IPS DF 4.7 (cell line): Measurements from ENCODE around the gene ATE1.
"Not testable (repeated sequence)": the region's sequence is repeated elsewhere in the genome, so short reads cannot be mapped to it uniquely, and the experiment has no call there.

Experiments
- DNase-seq: peaks from one replicate; pipeline ENCODE4 v3.0.0-alpha.2; 2013; ENCODE audit warnings: low spot score; ENCODE audit errors: extremely low read depth

Gene ATE1

DNA sequence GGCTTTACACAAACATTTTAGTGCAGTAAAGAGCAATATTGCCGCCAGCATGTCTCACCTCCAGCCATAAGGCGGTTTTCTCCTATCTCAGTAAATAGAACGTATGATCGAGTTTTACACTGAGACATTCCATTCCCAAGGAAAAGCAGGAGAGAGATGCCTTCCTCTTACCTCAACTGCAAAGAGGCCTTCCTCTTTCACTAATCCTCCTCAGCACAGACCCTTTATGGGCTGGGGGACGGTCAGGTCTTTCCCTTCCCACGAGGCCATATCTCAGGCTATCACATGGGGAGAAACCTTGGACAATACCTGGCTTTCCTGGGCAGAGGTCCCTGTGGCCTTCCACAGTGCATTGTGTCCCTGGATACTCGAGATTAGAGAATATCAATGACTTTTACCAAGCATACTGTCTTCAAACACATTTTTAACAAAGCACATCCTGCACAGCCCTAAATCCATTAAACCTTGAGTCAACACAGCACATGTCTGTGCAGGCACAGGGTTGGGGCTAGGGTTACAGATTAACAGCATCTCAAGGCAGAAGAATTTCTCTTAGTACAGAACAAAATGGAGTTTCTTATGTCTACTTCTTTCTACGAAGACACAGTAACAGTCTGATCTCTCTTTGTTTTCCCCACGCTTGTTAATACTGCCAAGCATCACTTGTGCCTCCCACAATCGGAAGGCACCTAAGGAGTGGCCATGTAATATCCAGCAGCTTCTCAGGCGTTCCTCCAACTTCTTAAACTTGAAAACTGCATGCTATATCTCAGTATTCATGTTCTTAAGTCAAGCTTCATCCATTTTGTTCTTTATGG, 2.6 kb upstream of the ATE1 start:
- not testable (repeated sequence) for DNase-seq

DNA sequence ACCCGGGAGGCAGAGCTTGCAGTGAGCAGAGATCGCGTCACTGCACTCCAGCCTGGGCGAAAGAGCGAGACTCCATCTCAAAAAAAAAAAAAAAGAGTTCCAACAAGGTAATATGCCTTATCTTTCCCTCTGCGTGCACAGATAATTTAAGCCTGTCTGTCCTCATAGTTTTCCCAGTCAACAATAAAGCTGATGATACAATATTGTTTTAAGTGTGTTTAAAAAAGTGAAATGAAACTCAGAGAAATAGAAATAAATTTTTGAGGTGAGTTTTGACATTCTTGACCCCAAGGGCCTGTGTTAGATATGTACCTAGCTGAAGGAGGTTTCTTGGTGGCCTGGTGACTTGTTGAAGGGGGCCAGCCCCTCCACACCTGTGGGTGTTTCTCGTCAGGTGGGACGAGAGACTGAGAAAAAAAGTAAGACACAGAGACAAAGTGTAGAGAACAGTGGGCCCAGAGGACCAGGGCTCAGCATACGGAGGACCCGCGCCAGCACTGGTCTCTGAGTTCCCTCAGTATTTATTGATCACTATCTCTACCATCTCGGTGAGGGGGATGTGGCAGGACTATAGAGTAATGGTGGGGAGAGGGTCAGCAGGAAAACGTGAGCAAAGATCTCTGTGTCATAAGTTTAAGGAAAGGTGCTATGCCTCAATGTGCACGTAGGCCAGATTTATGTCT, 1.9 kb upstream of the ATE1 start:
- DNase-seq = not testable (repeated sequence)

DNA sequence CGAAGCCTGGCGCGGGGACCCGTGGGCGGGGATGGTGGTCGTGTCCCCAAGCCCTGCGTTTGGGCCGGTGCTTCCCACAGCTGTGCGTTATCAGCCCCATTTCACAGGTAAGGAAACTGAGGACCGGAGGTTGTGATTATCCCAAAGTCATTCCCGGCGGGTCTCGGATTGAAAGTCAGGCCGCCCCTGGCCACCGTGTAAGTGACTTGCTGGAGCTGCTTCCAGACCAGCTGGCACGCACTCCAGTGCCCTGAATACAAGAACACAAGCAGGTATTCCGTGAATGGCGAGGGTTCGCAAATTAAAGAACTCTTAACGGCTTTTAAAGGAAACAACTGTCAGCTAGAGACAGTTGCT, 675 bp upstream of the ATE1 start:
- DNase-seq = no peak

DNA sequence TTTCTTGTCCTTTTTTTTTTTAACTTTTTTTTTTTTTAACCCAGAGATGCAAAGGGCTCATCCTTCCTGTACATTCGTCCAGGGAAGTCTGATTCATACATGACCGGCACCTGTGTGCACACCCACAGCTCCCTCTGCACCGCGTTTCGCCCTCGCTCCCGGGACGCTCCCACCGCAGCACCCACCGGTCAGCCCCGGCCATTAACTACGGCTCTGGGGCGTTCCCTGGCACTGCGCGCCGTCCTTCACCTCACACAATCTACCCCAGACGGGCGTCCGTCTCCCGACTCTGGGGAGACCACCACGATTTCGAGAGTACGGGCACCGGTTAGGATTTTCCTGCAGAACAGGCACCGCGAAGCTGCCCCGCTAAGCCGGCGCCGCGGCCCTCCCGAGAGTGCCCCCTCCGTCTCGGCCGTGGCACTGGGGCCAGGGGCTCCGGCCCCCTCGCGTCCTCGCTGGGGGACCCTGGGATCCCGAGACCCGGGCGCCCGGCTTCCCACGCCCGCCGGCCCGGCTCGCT, 452 bp downstream of the ATE1 start:
- no peak for DNase-seq

DNA sequence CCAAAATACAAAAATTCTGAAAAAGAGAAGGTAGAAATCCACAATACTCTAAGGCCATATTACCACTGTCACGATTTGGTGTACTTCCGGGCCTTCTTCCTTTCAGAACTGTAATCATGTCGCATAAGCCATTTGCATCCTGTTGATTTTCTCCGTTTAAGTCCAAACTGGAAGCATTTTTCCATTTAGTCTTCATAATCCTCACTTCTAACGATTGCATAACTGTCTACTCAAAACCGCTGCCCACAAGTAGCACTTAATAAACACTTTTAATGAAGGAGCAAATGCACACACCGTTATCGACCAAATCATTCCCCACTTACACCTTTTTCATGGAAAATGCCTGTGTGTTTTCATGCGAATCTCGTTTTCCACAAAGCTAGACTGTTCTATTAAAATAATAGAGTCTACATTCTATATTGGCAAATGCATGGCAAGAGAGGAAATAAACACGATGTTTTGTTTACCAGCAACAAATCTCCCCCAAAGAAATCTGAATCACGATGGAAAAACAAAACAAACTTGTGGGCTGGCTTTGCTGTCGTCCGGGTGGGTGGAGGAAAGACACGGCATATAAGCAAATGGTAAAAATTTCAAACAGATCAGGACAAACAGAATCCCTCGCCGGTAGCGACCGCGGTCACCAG, 1.0 kb downstream of the ATE1 start:
- DNase-seq = no peak

DNA sequence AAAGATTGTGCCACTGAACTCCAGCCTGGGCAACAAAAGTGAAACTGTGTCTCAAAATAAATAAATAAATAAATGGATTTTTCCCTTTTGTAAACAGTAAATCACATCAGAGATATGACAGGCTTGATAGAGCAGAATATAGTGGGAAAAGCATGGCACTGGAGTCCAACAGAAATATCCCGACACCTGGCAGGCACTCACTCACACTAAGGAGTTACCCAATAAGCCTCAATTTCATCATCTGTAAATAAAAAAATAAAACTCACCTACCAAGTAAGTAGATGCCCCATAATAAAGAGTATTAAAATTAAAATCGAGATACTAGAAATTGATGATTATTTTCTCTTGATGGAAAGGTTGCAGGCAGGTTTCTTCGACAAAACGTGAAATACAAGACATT, 1.7 kb downstream of the ATE1 start:
- no peak for DNase-seq

DNA sequence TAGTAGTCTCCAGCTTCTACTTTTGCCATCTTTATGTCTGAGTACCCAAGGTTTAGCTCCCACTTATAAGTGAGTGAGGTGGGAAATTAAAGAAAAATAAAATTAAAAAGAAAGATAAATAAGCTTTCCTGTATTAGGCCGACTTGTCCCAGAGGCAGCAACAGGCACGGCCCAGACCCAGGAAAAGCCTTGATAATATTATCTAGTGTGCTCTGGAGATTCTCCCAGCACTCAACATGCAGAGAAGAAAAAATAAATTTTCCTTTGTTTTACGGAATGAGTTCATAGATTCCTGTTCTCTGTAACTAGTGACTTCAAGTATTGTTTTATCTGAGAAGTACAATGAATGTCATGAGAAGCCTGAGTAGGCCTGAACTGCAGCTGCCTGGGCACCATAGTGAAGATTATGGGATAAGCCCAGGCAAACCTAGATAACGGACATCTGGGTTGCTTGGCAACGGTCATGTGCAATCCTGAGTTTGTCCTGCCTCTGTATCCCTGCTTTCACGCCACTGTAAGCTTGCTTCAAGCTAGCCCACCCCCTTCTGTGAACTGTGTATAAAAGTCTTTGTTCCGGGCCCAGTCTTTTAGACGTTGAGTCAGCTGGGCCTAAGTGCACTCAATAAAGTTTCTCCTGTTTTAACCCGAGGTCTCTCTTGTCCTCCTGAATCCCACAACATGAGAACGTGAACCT, 6.4 kb downstream of the ATE1 start:
- DNase-seq = no peak

DNA sequence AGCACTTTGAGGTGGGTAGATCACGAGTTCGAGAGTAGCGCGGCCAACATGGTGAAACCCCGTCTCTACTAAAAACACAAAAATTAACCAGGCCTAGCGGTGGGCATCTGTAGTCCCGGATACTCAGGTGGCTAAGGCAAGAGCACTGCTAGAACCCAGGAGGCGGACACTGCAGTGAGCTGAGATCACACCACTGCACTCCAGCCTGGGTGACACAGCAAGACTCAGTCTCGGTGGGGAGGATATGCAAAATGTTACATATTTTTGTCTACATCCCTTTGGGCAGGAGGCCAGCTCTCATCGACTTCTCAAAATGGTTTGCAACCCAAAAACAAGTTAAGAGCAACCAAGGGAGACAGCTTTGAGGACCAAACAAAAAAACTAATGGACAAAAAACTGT, 8.2 kb downstream of the ATE1 start:
- no peak for DNase-seq

DNA sequence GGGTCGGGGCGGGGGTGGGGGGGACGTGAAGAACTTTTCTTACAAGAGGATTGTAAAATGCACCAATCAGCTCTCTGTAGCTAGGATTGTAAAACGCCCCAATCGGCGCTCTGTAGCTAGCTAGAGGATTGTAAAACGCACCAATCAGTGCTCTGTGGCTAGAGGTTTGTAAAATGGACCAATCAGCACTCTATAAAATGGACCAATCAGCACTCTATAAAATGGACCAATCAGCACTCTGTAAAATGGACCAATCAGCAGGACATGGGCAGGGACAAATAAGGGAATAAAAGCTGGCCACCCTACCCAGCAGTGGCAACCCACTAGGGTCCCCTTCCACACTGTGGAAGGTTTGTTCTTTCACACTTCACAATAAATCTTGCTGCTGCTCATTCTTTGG, 9.0 kb downstream of the ATE1 start:
- DNase-seq = not testable (repeated sequence)

DNA sequence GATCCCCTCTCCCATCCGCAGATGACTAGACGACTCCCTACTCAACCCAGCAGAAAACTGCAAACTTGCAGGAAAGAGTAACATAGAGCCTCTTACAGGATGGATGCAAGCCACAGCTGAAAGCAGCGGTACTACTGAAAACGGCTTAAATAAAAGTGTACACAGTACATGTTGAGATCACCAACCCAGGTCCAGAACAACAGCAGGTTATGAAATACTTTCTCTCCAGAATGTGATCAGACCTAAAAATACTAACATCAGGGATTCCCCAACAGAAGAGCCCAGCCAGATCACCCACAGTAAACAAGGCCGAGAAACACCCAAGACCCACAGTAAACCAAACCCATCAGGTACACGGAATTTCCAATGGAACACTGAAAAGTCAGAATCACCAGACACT, 13.2 kb downstream of the ATE1 start:
- DNase-seq = no peak

DNA sequence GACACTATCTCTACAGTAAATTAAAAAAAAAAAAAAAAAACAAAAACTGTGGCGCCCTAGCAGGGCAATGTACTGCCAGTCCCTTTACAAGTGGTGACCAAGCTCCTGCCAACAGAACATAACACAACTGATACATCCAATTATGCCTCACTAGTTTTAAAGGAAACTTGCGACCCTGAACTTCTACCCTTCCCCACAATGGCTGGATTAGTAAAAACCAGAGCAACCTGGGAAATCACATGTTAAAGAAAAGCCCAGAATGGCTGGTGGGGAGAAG, 16.5 kb downstream of the ATE1 start:
- DNase-seq = no peak

DNA sequence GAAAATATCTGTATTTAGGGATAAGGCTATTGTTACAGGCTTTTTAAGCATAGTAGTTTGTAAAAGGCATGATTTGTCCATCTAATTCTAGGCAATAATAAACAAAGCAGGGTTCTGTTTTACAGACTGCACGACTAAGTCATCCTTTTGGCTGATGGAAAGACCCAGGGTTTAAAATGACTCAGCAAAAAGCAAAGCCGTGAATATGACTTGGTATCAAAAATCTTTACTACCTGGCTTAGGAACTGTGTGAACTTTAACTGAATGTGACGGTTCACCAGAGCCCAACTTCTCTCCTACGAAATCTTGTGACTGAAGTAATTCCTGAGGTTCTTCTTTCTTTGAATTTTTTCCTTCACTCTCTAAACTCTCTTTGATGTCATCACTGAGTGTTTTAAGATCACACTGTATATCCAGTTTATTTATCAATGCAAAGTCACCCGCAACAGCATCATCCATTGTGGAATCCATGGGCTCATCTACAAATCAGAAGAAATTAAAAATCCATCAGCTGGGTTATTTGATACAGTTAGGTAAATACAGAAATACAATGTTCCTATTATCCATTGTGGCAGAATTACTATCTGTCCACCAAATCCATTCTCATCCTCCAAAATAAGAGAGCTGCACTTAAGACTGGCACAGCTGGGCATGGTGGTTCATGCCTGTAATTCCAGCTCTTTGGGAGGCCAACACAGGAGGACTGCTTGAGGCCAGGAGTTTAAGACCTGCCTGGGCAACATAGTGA, 17.0 kb downstream of the ATE1 start:
- DNase-seq = no peak

DNA sequence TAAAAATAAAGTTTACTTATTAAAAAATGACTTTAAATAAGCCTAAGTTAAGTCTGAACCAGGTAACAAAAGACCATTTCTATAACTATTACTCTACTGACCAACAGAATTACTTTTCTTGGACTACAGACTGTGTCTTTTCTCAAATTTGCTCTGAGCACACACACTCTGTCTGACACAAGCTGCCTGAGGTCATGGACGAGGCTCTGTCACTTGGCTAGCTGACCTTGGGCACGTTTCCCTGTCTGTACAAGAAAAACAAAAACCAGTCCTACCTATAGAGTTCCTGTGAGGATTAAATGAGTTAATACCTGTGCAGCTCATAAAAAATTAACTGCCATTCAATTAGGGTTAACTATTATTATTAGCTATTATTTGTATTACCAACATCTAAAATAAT, 22.9 kb downstream of the ATE1 start:
- DNase-seq = no peak

DNA sequence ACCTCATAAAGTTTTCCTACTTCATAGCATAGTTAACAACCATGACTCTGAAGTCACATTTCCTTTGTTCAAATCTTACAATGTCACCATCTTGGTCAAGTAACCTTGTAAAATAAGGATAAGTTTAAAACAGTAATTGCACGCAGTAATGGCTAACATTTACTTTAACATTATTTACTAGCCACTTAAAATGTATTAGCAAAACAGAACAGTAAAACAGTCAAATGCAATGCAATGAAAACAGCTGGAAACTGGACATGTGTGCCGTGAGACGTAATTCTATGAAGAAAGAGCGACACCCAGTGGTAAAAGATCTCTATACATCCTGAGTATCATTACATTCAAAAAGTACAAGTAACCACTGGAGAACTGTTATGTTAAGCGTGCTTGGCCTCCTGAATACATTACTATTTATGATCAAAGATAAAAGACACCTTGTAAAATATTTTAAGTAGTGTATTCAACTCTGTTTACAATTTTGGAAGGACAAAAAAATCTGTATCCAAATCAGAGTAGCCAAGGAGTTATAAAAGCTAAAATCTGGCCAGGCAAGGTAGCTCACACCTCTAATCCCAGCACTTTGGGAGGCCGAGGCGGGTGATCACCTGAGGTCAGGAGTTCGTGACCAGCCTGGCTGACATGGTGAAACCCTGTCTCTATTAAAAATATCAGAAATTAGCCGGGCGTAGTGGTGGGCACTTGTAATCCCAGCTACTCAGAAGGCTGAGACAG, 27.2 kb downstream of the ATE1 start:
- DNase-seq = no peak

DNA sequence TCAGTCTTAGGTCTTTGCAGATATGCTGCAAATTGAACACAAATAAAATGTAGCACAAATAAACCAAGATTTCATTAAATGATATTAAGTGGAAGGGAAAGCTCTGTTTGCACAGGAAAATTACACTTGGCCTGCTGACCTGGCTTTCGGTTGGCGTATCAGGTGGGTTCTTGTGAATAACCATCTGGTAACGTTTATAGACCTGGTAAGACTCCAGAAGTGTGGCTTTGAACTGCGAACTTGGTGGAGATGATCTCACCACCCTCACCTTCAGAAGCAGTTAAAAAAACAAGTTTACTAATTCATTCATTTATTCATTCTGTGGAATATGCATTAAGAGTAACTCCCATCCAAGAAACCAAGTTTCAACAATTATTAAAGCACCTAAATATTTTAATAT, 28.1 kb downstream of the ATE1 start:
- DNase-seq = no peak

DNA sequence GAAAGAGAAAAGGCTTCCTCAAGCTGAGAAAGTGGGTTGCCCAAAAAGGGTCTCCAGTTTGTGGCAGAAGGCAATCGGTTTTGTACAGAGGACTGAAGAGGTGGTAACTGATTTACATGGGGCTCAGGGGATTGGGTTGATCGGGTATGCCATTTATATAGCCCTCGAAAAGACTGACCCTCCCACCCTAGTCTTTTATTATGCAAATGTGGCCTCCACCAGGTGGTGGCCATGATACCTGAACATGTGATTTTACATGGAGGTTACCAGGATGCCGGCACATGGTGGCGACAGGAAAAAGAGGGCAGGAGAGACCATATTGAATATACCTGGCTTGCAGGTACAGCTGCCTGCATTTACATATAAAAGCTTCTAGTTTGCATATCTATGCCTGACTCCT, 36.7 kb downstream of the ATE1 start:
- DNase-seq = peak; percentile 96

DNA sequence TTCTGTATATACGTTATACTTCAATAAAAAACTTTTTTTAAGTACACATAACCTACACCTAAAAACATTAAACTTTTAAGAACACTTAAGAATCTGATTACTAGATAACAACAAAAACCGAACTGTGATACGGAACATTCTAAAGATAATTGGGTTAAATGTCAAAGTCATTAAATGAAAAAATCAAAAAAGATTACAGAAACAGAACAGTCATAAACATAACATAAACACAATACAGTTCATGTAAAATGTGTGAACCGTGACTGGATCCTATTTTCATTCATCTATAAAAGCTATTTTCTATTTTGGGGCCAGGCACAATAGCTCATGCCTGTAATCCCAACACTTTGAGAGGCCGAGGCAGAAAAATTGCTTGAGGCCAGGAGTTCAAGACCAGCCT, 38.6 kb downstream of the ATE1 start:
- no peak for DNase-seq

DNA sequence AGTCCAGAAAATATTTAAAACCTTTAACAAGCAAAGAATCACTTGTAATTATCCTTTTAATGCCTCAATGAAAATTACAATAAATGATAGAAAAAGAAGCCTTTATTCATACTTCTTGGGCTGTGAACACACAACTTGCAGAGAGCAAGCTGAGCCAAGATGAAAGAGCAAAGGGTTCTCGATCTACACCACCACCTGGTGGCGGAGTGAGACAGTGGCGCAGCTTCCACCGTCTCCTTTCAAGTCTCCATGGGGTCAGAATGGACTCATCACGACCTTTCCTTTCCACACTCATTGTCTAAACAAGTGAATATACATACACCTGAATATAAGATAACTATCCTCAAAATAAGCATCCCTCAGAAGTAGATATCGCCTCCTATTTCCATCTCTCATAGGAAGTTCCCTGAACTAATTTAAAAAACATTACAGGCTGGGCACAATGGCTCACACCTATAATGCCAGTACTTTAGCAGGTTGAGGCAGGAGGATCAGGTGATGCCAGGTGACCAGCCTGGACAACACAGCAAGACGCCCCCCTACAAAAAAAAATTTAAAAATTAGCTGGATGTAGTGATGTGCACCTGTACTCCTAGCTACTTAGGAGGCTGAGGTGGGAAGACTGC, 40.7 kb downstream of the ATE1 start:
- peak; percentile 62 for DNase-seq

DNA sequence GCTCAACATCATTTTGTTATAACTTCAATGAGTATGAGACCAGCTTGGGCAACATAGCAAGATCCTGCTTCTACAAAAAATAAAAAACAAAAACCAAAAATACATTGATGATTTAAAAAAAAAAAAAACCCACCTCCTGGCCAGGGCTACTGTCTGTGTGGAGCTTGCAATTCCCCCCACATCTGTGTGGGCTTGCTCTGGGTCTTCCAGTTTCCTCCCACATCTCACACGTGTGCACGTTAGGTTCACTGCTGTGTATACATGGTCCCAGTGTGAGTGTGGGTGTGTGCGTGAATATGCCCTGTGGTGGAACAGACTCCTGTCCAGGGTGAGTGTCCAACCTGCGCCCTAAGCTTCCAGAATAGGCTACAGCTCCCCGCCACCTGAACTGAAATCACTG, 41.6 kb downstream of the ATE1 start:
- no peak for DNase-seq

DNA sequence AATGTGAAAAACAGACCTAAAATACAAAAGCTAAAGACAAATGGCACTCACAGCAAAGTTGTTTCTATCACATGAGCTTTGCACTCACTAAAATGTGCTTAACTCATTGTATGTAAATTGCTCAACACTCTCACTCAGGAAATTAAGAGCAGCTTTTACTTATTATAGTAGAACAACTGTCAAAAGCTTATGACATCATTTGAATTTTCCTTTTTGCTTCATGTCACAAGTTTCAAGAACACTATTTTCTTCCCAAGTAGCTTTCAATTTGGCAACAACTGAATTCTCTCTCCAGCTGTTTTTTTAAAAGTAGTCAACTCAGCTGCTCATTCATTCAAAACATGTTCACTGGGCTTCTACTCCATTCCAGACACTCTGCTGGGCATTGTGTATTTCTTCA, 46.9 kb downstream of the ATE1 start:
- DNase-seq = no peak
